ENCODE results near the gene TTBK2.

Gene TTBK2

DNA sequence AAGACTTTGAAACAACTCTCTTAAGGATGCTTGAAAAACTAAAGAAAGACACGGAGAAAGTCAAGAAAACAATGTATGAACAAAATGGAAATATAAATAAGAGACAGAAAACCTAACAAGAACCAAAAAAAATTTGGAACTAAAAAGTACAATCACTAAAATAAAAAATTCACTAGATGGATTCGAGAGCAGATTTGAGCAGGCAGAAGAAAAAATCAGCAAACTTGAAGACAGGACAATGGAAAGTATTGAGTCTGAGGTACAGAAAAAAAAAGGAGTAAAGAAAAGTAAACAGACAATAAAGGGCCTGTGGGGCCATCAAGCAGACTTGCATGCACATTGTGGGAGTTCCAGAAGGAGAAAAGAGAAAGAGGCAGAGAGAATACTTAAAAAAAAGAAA, 170.3 kb downstream of the TTBK2 start:
- no peak for DNase-seq

DNA sequence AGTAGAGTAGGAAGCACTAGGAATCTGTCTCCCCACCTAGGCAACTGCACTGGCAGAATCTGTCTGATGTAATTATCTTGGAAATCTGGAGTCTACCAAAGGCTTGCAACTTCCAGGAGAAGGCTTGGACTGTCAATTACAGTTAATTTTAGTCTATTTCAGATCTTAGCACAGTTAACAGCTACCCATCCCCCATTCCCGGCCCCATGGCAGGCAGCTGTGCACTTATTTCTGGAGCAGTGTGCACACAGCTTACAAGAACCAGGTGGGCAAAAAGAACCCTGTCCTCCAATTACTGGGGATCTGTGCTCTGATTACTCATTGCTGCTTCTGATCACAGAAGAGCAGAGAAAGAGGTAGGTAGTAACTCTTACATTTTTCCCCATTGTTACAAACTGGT, 171.3 kb downstream of the TTBK2 start:
- DNase-seq = no peak

DNA sequence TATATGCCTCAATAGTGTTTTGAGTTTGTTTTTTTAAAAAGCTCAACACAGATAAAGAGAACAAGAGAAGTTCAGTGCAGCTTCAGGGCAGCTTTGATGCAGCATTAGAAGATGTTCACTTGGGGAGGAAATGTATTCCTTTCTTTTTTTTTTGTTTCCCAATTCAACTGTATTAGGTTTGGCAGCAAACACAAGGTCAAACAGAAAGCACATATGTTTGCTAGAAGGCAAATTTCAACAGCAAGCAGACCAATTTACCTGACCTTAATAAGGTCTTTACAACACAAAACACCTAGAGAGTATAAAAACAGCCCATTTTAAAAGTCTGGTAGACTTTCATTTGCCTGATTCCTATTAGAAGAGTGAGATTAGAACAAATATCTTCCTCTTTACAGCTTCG, 176.4 kb downstream of the TTBK2 start:
- no peak for DNase-seq

DNA sequence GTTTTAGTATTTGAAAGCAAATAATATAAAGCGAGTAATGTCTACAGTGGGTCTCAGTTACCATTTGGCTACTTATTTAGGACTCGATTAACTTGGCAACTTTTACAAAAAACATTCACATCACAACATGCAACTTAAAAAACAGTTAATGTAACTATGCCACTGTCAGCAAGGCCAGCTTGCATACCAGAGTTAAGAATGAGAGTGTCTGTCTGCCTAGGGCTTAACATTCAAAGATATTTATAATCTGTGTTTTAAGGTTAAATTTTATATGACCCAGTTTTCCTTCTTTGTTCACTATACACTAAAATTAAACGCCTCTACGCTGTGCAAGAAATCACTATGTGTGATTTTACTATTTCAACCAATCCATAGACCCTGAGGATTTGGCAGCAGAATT, 178.4 kb downstream of the TTBK2 start:
- DNase-seq = no peak

DNA sequence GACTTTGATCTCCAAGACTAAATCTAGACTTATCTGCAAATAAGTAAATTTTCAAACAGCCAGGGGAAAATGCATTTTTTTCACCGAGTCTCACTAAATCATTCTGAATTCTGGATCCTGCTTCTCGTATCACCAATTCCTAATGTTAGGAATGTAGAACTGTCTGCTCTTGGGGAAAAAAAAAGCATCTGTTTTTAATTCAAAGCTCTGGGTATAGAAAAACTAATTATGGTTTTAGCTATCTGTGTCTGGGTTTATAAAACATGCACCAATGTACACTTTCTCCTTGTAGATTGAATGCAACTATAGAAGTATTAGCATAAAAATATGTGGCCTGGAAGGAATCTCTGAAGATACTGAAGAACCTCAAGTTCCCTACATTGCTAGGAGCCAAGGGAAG, 178.9 kb downstream of the TTBK2 start:
- no peak for DNase-seq

DNA sequence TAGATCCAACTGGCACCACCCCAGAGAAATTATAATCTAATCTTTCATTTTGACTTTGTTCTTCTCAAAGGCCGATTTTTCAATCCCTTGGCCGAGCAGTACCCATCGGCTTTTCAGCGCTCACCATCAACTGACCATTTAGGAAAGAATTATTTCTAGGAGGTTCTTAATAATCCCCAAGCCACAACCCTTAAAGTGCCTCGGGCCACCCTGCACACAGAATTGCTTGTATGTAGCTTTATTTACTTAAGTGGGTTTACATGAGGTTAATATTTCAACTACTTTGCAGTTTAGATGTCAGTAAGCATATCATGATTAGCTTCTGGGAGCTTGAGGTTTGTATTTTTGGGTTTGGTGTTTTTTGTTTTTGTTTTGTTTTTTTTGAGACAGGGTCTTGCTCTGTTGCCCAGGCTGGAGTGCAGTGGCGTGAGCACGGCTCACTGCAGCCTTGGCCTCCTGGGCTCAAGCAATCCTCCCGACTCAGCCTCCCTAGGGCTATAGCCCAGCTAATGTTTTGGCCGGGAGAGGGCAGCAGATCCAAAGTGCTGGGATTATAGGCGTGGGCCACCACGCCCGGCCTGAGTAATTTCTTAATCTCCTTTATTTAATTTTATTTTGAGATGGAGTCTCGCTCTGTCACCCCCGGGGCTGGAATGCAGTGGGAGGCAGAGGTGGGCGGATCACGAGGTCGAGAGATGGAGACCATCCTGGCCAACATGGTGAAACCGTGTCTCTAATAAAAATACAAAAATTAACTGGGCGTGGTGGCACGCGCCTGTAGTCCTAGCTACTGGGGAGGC, 182.8 kb downstream of the TTBK2 start:
- DNase-seq = no peak

DNA sequence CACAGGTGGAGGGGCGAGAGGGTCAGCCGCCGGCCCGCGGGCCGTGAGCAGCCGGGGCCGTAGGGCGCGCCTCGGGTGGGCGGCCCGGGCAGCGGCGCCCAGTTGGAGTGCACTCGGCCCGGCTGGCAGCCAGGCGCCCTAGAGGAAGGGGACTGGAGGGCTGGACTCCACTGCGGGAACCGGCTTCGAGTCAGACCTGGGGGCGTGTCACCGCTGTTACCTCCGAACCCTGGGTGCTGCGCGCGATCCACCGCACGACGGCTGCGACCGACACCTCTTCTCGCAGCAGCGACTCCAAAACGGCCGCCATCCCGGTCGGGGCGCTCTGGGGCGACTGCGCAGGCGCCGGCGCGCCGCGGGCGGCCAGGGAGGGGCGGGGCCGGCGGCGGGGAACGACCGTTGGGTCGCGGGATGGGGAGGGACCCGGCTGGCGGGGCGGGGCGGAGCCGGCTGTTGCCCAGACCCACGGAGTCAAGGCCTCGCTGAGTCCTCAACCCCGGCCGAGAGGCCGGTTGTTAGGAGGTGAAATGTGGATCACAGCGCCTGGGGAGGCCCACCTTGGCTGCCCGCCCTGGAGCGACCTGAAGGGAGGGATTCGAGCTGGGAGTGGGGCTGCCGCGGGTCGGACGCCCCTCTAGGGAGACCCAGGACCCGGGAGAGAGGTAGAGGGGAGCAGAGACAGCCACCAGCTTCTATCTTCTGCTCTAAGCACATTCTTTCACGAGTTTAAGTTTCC, 183.6 kb downstream of the TTBK2 start, which contains the start of gene CDAN1:
CDAN1 (minus strand) TSS at position 336 of the 736 bp plus-strand sequence; CDS start at position 310, 26 bp downstream.
- DNase-seq = peak; percentile 35

DNA sequence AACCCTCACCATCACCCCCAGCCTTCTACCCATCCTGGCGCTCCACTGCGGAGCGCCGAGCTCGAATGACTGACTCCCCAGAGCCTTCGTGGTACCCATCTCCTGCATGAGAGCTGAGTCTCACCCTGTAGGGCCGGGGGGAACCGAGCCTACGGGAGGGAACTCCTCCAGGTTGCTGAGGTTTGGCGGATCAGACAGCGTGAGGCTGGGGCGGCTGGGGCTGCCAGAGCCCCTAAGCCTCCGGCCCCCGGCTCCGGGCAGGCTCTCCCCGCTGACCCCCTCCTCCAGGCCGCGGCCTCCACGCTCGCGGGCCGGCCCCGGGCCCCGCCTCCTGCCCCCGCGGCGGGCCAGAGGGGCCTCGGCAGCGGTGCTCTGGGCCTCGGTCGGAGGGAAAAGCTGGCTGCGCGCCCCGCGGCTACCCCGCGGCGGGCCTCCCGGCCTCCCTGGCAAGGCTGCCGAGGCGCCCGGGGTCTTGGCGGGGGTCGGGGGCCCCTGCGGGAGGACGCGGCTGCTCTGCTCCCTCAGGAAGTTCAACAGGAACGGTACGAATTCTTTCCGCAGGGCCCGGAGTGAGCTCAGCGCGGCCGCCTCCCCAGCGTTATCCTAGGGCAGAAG, 184.3 kb downstream of the TTBK2 start:
- DNase-seq = no peak

DNA sequence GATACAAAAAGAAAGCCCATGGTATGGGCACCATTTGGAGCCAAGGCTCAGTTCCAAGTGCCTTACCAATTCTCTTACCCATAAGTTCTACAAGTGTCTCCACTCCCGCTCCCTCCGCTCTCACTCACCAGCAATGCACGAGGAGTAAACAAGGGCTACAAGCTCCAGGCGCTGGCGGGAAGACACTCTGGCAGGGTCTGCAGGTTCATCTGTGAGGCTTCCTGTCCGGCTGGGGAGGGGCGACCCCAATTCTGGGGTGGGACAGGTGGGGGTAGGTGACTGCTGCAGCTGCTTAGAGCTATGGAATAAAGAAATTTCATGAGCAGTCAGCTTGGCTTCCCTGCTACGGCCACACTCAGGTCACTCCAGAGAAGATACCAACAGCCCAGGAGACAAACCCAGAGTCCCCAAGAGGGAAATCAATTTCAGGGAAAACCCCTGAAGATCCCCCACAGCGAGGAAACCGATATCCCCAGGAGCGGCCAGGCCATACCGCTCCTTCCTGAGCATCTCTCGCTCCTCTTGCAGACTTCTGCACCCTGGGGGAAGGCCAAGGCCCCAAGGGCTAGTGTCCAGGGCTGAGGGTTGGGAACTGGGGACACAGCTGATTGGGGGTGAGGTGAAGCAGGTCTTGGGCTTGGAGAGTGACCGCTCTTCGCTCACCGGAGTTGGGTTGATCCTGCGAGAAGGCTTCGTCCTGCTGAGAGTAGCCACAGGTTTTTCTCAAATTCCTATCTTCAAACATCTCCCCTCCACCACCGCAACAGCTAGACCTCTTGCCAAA, 185.0 kb downstream of the TTBK2 start:
- no peak for DNase-seq

DNA sequence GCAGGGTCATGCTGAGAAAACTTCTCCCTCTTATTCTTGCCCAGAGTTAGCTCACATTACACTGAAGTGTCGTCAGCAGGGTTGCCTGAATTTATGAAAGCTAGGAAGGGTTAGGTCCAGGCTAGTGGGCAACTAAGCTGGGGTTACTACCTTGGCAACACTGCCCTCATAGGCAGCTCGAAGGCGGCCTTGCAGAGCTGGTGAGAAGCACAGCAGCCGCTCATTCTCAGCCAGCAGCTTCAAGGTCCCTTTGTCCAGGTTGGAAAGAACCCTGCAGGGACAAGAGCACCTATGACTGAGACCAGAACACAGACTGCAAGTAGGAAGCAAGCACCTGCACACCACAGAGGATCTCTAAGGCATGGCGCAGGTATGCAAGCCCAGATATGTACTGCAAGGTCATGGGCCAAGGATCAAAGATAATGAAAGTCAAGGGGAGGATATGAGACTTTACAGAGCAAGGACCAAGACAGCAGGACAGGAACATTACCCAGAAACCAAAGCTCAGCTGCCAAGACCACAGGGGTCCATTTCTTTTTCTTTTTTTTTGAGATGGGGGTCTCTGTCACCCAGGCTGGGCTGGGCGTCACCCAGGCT, 186.4 kb downstream of the TTBK2 start:
- DNase-seq = no peak

DNA sequence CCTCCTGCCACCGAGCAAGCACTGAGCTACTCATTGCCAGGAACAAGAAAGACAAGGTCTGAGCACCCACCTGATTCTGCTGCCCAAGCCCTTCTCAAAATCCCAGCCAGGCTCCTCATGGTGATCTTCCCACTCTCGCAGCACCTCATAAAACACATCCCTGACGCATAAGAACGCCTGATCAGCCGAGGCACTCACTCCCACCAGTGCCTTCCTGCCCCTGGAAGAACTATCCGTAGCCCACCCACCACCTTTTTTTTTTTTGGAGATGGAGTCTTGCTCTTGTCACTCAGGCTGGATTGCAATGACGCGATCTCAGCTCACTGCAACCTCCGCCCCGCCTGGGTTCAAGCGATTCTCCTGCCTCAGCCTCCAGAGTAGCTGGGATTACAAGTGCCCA, 187.6 kb downstream of the TTBK2 start:
- DNase-seq = no peak

DNA sequence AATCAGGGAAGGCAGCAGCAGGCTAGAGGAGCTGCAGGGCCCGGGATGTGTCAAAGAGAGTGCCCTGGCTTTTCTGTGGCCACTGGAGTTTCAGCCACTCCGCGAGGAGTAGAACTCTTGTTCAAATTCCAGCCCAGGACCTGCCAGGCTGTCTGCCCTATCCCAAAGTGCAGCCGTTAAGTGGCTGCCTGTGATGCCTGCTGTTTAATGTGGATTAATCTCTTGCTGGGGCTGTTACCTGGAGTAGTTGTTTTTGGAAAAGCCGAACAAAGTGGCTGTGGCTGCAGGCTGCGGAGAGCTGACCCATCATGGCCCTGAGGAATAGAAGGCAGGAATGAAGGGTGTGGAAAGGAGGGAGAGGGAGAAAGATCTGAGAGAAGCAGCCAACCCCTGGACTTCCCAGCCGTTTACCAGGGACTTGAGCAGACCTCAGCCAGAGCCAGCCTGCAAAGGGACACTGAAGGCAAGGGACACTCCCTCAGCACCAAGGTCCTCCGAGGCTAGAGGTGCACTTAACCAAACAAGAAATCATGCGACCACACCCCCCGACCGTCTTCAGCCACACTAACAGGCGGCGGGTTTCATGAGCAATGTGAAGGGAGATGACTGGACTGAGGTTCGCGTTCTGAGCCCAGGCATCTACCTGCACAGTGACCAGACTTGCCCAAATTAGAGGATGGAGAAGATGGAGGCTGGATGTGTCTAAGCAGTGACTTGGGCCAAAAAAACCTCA, 188.3 kb downstream of the TTBK2 start:
- no peak for DNase-seq

DNA sequence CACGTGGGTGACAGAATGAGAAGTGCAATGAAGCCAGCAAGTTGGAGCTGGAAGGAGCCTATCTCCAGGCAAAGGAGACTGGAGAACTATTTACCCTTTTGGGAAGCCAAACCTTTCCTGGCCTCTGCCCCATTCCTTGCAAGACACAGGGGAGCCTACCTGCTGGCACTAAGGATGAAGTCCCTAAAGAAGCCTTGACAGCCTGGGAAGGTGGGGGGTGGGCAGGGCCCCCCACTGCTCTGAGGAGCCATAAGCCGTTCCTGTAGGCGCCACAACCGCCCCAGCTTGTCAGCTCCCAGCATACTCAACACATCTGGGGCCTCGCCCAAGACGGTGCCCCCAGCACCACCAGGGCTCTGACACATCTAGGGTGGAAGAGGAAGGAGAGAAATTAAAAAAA, 189.1 kb downstream of the TTBK2 start:
- DNase-seq = no peak

DNA sequence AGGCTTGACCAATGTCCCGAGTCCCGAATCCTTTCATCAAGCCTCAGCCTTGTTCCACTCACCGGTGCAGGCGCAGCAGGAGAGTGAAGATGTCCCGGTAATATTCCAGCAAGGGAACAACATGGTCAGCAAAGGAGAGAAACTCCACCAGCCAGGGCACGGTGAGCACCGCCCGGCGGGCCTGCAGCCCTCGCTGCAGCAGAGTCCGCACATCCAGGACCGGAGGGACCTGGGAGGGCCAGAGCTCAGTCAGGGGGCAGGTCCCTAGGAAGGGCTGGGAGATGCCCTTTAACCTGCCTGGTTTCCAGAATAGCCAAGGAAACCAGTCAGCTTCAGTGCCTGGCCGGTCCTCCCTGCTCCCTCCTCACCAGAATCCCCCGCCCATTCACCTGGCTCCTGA, 190.0 kb downstream of the TTBK2 start:
- no peak for DNase-seq

DNA sequence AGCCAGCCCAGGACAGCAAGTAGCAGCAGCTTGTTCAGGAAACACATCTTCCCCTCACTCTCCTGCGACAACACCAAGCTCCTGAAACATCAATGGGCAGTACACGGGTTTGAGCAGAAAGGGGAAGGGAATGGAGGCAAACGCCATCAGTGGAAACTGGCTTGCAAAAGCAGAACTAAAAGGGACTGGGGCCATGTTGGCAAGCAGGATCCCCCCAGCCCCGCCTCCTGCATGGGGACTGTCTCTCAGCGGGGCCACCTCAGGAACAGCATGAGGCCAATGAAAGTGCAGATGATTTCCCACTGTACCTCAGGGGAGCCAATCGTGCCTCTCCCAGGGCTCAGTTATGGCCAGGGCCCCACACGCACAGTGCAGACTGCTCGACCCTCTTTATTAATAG, 190.4 kb downstream of the TTBK2 start:
- DNase-seq = no peak

DNA sequence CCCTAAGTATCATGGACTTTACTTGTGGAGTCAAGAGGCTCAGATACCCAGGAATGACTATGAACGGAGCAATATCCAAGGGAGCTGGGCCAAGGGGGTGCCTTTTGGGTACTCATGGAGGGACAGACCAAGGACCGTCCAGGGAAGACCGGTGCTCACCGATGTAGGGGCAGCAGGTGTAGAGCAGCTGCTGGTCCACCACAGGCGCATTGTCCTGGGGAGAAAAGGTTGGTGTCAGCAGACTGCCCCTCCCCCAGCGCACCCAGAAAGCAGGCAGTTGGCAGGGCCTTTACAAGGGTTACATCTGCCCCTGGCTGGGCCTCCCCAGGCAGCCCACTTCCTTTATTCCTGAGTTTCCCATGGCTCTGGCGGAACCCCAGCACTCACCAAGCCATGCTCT, 191.2 kb downstream of the TTBK2 start:
- DNase-seq = no peak

DNA sequence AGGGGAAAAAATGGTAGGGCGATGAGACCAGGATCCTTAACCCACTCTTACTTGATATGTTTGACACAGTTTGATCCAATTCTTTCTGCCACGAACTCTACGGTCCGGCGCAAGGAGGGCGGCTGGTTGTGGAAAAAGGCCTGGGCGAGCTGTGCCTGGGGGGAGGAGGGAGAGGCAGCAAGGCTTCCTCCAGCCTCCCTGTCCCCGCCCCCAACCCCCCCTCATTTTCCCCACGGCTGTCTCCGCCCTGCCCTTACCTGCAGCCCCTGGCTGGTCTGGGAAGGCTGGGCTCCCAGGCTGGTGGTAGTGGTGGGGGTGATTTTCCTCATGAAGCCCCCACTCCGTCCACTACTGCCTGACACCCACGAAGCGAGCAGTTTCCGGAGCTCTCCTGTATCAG, 191.6 kb downstream of the TTBK2 start:
- peak; percentile 18 for DNase-seq

DNA sequence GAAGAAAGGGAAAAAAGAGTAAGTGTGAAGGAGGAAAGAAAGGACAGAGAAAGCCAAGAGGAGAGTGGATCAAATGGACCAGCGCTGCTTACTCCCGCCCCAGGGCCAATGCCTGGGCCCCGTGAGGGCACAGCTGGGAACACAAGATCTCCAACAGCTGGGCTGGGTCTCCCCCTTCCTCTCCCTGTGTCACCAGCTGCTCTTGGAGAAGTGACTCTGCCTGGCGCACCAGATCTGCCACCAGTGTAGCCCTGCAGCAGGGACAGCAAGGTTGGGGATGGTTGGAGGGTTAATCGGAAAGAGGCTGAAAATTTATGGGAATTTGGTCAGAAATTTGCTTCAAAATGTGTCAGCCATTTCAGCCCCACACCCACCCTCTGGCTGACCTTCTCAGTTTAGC, 192.0 kb downstream of the TTBK2 start:
- DNase-seq = peak; percentile 14

DNA sequence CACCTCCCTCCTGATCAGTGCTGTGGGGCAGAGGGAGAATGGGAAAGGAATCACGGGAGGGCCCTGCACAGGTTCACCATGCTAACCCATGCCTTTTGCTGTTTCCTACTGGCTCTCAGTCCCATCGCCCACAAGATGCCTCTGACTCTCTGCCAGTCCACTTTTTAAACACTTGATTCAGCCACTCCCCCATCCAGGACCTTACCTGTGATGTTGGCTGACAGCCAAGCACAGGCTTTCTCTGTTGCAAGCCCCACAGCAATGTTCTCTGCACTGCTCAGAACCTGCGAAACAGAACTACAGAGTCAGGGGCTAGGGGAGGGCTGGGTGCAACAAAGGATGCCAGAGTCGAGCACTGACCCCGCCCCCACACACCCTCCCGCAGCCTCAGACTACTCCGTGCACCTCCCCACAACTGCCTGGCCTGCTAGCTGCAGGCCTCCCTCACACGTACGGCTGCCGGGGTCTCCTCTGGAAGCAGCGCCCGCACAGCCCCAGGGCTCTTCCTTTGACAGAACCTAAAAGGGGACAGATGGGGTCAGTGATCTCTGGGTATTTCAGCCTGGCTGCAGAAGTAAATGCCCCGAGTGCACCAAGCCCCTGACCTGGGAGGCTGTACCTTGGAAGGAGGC, 192.7 kb downstream of the TTBK2 start:
- DNase-seq = peak; percentile 73

DNA sequence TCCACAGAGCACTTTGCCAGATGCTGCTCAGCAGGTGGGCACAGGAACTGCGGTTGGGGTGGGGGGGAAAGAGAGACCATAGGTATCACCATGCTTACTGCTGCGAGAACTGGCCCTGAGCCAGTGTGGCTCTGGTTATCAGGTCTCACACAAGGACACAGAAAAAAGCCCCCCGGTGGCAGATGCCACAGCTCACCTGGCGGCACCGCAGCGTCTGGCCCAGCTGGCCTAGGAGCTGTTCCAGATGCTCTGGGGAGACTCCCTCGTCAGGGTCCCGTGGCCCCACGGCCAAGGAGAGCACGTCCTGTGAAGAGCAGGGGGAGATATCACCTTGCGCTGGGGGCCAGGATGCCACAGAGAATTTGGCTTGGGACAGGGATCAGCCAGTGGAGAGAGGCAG, 194.5 kb downstream of the TTBK2 start:
- no peak for DNase-seq

DNA sequence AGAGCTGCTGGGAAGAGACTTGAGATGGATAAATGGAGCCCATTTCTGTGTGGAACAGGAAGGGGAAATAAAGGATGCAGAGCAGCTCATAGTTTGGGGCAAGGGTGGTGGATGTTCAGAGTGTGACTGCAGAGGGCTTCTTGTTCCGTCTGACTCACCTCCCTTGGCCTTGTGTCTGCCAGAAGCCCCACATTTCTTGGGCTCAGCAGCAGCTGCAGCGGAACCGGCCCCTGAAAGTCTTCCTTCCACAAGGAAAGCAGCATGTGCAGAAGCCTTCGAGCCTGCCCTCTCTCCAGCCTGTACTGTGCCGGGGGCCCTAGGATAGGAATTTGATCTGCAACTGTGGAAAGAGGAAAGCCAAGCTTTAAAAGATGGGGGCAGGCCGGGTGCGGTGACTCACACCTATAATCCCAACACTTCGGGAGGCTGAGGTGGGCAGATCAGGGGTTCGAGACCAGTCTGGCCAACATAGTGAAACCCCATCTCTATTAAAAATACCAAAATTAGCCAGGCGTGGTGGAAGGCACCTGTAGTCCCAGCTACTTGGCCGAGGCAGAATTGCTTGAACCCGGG, 195.2 kb downstream of the TTBK2 start:
- no peak for DNase-seq

Data from NCI-H510A treated with DMSO at 0.1 percent for 48 hours (cell line).